SK-N-SH (cell line): ENCODE data around the gene CYP3A5.

Experiments
- CTCF ChIP-seq: fragments of 200-600 bp; sonication (generic); IDR thresholded peaks from 2 replicates; pipeline ENCODE4 v1.6.1; 2017; ENCODE audit warnings: antibody characterized with exemption, mild to moderate bottlenecking, moderate library complexity
- EP300 ChIP-seq, 2 experiments: IDR thresholded peaks; 2 replicates each; pipeline versions ENCODE4 v1.4.0 to v1.6.1; 2012; ENCODE audit warnings: borderline replicate concordance in 1 of 2, low read depth in 1 of 2, low read length in 1 of 2
- MAX ChIP-seq: IDR thresholded peaks from 2 replicates; pipeline ENCODE4 v1.4.0; 2012; ENCODE audit warnings: low read depth
- MEF2A ChIP-seq: IDR thresholded peaks from 2 replicates; pipeline ENCODE4 v1.4.0; 2012; ENCODE audit warnings: low read depth, borderline replicate concordance
- NFIC ChIP-seq: IDR thresholded peaks from 2 replicates; pipeline ENCODE4 v1.4.0; 2012; ENCODE audit warnings: borderline replicate concordance
- POLR2AphosphoS5 ChIP-seq: IDR thresholded peaks from 2 replicates; pipeline ENCODE4 v1.6.1; 2012; ENCODE audit warnings: low read depth, low read length
- TAF1 ChIP-seq: IDR thresholded peaks from 2 replicates; pipeline ENCODE4 v1.6.1; 2012; ENCODE audit warnings: low read depth, mild to moderate bottlenecking, low read length, moderate library complexity, borderline replicate concordance
- USF2 ChIP-seq: fragments of 150-350 bp; IDR thresholded peaks from 2 replicates; pipeline ENCODE4 v1.6.1; 2017; ENCODE audit warnings: antibody characterized with exemption, low read length, low read depth, borderline replicate concordance
- YY1 ChIP-seq: IDR thresholded peaks from 2 replicates; pipeline ENCODE4 v1.4.0; 2012; ENCODE audit warnings: low read depth, mild to moderate bottlenecking
- TF ChIP-seq, protein P1 (sequence below): IDR thresholded peaks from 2 replicates; pipeline ENCODE4 v1.4.0; 2012; ENCODE audit warnings: low read depth, borderline replicate concordance
- TF ChIP-seq, protein P2 (sequence below): IDR thresholded peaks from 2 replicates; pipeline ENCODE4 v1.6.1; 2012; ENCODE audit warnings: mild to moderate bottlenecking, low read depth, low read length, moderate library complexity
- TF ChIP-seq, protein P3 (sequence below): IDR thresholded peaks from 2 replicates; pipeline ENCODE4; 2012
- TF ChIP-seq, protein P4 (sequence below): fragments of 150-350 bp; IDR thresholded peaks from 2 replicates; pipeline ENCODE4 v1.6.1; 2016; ENCODE audit warnings: mild to moderate bottlenecking, low read depth, low read length

GRCh38 chr7:99694912-99695304 lies 15.1 kb upstream of the CYP3A5 start:
- TF ChIP-seq MAX: no peak
- no peak for TF ChIP-seq CTCF
- TF ChIP-seq, protein P1, sequence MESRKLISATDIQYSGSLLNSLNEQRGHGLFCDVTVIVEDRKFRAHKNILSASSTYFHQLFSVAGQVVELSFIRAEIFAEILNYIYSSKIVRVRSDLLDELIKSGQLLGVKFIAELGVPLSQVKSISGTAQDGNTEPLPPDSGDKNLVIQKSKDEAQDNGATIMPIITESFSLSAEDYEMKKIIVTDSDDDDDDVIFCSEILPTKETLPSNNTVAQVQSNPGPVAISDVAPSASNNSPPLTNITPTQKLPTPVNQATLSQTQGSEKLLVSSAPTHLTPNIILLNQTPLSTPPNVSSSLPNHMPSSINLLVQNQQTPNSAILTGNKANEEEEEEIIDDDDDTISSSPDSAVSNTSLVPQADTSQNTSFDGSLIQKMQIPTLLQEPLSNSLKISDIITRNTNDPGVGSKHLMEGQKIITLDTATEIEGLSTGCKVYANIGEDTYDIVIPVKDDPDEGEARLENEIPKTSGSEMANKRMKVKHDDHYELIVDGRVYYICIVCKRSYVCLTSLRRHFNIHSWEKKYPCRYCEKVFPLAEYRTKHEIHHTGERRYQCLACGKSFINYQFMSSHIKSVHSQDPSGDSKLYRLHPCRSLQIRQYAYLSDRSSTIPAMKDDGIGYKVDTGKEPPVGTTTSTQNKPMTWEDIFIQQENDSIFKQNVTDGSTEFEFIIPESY: no peak
- TF ChIP-seq YY1: no peak
- no peak for TF ChIP-seq POLR2AphosphoS5
- TF ChIP-seq NFIC: no peak
- no peak for TF ChIP-seq EP300 (IDR thresholded peaks at IDR 0.05; ENCODE audit: borderline replicate concordance in 1 of 2, low read depth in 1 of 2, low read length in 1 of 2)
- TF ChIP-seq USF2: no peak
- no peak for TF ChIP-seq TAF1
- TF ChIP-seq, protein P2, sequence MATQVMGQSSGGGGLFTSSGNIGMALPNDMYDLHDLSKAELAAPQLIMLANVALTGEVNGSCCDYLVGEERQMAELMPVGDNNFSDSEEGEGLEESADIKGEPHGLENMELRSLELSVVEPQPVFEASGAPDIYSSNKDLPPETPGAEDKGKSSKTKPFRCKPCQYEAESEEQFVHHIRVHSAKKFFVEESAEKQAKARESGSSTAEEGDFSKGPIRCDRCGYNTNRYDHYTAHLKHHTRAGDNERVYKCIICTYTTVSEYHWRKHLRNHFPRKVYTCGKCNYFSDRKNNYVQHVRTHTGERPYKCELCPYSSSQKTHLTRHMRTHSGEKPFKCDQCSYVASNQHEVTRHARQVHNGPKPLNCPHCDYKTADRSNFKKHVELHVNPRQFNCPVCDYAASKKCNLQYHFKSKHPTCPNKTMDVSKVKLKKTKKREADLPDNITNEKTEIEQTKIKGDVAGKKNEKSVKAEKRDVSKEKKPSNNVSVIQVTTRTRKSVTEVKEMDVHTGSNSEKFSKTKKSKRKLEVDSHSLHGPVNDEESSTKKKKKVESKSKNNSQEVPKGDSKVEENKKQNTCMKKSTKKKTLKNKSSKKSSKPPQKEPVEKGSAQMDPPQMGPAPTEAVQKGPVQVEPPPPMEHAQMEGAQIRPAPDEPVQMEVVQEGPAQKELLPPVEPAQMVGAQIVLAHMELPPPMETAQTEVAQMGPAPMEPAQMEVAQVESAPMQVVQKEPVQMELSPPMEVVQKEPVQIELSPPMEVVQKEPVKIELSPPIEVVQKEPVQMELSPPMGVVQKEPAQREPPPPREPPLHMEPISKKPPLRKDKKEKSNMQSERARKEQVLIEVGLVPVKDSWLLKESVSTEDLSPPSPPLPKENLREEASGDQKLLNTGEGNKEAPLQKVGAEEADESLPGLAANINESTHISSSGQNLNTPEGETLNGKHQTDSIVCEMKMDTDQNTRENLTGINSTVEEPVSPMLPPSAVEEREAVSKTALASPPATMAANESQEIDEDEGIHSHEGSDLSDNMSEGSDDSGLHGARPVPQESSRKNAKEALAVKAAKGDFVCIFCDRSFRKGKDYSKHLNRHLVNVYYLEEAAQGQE: no peak
- TF ChIP-seq MEF2A: no peak
- TF ChIP-seq, protein P3, sequence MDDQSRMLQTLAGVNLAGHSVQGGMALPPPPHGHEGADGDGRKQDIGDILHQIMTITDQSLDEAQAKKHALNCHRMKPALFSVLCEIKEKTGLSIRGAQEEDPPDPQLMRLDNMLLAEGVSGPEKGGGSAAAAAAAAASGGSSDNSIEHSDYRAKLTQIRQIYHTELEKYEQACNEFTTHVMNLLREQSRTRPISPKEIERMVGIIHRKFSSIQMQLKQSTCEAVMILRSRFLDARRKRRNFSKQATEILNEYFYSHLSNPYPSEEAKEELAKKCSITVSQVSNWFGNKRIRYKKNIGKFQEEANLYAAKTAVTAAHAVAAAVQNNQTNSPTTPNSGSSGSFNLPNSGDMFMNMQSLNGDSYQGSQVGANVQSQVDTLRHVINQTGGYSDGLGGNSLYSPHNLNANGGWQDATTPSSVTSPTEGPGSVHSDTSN: no peak
- TF ChIP-seq, protein P4, sequence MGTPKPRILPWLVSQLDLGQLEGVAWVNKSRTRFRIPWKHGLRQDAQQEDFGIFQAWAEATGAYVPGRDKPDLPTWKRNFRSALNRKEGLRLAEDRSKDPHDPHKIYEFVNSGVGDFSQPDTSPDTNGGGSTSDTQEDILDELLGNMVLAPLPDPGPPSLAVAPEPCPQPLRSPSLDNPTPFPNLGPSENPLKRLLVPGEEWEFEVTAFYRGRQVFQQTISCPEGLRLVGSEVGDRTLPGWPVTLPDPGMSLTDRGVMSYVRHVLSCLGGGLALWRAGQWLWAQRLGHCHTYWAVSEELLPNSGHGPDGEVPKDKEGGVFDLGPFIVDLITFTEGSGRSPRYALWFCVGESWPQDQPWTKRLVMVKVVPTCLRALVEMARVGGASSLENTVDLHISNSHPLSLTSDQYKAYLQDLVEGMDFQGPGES: no peak
